ENCODE data around the gene C1QA.

Gene C1QA

DNA sequence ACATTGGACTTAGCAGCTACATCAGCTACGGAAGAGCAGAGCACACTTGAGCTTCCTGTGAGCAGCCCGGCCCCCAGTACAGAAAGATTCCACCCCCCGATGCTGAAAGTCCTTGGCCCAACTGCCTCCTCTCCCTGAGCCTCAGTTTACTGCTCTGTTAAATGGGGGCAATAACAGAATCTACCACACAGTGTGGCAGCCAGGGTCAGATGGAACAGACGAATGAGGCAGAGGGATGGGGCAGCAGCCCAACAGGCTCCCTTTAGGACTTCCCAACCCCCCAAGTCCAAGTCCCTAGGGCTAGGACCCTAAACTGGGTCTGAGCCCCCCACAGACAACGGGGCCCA lies 22.9 kb upstream of the C1QA start:
- DNase-seq = no peak

- no peak for DNase-seq
Observed at GRCh38 chr1:22613951-22614350, 22.5 kb upstream of the C1QA start.

GRCh38 chr1:22615886-22616285 lies 20.5 kb upstream of the C1QA start:
- no peak for DNase-seq

DNA sequence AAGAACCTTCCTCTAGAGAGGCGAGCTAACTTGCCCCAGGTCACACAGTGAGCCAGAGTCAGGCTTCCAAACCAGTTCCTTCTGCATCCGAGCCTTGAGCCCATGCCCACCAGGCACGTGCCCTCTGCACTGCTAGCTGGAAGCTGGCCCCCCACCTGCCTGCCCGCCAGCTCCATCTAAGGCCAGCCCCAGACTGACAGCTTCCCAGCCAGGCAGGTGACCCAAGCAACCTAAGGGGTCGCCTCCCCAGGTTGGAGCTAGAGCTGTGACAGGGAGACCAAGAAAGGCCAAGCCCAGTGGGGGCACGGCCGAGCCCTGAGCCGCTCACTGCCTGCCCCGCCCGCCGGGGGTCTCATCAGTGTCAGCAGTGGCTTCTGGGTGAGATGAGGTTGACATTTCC lies 19.9 kb upstream of the C1QA start:
- no peak for DNase-seq

DNA sequence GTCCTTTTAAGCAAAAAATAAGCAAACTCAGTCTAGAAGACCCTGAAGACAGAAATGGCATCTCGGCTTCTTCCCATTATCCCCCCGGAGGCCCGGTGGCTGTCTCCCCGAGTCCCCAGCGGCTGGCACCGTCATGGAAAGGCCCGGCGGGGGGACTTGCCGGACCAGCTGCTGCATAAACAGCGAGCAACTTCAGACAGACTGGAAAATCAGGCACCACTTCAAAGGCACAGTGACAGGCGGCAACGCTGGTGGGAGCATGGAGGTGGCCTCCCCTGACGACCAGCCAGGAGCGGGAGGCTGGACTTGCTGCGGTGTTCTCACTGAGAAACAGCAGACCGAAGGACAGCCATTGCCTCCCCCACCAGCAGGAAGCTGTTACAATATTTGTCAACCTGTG lies 18.4 kb upstream of the C1QA start:
- DNase-seq = peak; percentile 64

- DNase-seq = no peak
Observed at GRCh38 chr1:22619252-22619651, 17.2 kb upstream of the C1QA start.

- DNase-seq = no peak
Observed at GRCh38 chr1:22619798-22620197, 16.6 kb upstream of the C1QA start.

GRCh38 chr1:22621761-22622160 lies 14.7 kb upstream of the C1QA start:
- no peak for DNase-seq

DNA sequence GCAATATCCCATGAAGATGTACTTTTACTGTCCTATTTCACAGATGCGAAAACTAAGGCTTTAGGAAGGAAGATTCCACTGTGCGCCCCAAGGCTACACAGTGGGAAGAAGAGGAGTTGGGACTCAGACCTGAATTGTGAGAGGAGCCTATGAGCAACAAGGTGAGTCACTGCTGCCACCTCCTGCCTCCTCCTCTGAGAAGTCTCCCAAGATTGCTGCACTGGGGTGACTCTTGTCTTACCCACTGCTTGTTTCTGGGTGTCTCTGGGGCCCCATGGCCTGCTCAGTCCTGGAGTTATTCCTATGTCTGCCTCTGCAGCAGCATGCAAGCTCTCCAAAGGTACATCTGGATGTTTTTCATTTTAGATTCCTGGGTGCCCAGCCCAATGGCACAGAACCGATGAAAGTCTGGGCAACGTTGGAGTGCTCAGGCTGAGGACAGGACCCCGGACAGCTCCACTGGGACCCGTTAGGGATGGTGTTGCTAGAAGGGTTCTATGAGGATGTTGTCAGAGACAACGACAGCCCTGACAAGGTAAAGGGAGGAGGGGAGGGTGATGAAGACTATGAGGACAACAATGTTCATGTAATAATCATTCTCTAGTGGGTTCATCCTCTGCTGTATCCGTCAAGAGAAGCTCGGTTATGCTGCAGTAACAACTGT lies 11.0 kb upstream of the C1QA start:
- no peak for DNase-seq

DNA sequence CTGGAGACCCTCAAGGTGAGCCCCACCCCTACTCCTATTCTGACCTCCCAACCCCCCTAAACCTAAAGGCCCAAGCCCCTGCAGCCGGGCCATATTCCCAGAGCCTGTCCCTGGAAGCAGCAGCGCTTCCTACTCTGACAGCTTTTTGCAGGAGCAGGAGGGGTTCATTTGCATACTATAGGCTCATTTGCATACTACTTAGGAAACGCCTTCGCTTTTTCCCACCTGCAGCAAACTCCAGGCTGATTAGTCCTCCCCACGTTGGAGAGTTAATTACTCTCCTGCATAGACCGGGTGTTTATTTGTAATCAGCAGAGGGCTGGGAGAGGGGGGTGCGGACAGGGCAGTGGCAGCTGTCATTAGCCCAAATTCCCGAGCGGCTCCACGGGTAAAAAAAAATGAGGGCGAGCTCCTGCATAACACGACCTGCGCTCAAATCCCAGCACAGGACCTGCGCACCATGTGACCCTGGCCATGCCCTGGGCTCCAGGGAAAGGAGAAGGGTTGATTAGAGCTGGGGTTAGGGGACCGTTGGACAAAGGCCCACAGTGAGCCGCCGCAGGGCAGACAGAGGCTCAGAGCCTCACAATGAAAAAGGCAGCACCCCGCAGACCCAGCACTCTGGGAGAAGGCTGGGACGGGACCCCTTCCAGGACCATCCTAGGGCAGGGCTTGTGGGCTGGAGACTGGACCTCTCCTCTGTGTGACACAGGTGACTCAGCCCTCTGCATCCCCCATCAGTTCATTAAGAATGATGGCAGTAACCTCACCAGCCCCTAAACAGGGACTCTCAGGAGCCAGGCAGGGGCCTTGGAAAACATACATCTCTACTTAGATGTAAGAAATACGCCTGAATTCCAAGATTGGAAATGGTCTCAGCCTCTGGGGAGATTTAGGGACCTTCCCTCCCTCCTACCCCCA lies 9.9 kb upstream of the C1QA start:
- DNase-seq = no peak

GRCh38 chr1:22627331-22627730 lies 9.1 kb upstream of the C1QA start:
- DNase-seq = peak; percentile 71

GRCh38 chr1:22628698-22629444 lies 7.6 kb upstream of the C1QA start:
- no peak for DNase-seq

GRCh38 chr1:22629886-22630285 lies 6.5 kb upstream of the C1QA start:
- DNase-seq = no peak

- no peak for DNase-seq
Observed at GRCh38 chr1:22633697-22634463, 2.5 kb upstream of the C1QA start.

- DNase-seq = no peak
Observed at GRCh38 chr1:22635436-22635835, 992 bp upstream of the C1QA start.

- peak; percentile 44 for DNase-seq
Observed at GRCh38 chr1:22636927-22637326, 499 bp downstream of the C1QA start.

DNA sequence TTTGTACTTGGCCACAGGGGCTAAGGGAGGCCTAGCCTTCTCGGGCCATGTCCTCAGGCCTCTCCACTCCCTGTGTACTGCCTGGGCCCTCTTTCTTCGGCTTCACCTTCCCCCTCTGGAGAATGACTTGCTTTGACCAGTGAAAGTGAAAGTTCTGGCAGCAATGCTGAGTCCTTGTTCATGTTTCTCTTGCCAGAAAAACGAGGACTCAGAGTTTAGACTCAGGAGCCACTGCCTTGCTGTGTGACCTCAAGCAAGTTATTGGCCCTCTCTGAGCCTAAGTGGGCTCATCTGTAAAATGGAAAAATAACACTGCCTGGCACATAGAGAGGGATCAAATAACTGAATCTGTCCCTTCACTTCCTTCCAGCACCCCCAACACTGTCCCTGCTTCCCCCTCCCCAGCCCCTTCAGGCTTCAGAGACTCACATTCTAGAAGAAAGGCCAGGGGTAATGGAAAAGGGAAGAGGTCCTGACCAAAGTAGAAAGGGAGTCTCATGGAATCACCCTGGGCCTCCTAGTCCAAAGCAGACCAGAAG lies 1.5 kb downstream of the C1QA start:
- no peak for DNase-seq

DNA sequence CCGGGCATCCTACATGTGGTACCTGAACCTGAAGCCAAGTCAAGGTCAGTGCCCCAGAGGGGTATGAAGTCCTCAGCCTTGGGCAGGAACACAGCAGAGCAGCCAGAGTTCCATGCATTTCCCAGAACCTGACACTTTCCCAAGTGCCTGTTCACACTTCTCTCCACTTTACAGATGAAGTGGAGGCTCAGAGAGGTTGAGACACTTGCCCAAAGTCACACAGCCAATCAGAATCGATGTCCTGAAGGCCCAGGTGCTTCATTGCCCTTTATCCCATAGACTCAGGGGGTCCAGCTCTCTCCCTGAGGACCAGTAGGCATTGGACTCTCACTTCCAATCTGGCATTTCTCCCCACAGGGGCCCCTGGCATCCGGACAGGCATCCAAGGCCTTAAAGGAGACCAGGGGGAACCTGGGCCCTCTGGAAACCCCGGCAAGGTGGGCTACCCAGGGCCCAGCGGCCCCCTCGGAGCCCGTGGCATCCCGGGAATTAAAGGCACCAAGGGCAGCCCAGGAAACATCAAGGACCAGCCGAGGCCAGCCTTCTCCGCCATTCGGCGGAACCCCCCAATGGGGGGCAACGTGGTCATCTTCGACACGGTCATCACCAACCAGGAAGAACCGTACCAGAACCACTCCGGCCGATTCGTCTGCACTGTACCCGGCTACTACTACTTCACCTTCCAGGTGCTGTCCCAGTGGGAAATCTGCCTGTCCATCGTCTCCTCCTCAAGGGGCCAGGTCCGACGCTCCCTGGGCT lies 2.2 kb downstream of the C1QA start:
- no peak for DNase-seq

DNA sequence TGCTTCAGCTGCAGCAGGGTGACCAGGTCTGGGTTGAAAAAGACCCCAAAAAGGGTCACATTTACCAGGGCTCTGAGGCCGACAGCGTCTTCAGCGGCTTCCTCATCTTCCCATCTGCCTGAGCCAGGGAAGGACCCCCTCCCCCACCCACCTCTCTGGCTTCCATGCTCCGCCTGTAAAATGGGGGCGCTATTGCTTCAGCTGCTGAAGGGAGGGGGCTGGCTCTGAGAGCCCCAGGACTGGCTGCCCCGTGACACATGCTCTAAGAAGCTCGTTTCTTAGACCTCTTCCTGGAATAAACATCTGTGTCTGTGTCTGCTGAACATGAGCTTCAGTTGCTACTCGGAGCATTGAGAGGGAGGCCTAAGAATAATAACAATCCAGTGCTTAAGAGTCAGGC lies 2.9 kb downstream of the C1QA start:
- no peak for DNase-seq

DNA sequence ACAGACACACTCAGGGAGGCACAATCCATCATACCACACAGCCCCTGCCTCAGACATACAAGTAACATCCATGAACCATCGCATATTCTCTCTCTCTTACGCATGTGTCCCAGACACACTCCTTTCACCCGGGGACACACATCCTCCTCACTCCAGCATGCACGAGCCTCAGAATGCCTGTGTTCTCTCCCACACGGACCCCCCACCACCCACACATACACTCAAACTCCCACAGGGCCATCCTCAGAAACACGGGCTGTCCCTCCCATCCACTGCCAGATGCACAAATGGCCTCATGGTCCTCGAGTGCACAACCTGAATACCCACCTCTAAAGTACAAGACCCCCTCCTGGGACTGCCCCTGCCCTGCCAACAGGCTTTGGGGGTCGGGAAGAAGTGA lies 4.8 kb downstream of the C1QA start:
- DNase-seq = no peak

DNA sequence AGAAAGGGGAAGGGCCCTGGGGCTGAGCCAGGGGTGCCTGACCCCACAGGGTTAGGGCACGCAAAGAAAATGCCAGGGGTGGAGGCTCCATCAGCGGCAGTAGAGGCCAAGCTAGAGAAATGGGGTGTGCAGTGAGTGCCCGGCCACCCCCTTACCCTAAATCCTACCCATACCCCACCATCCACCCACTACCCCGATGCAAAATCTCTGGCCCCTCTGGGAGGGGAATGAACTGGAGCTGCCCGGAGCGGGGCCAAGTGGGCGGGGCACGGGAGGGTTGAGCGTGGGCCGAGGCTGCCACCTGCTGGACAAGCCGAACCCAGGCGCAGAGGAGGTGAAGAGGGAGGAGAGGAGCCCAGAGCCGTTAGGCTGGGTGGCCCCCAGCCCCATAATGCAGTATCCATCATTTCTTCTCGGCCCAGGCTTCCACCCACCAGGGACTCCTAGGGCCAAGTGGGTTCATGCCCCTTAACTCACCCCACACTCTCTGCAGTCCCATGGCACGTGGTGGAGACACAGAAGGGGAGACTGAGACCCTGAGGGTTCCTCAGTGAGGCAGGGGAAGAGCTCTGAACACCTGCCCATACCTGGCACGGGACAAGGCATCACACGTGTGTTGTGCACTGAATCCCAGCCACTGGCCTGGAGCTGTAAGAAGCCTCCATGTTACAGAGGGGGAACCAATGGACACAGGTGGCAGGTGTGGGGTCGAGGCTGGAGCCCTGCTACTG lies 5.6 kb downstream of the C1QA start:
- peak; percentile 73 for DNase-seq
